HG02840 (cell line): ENCODE data around the gene KIAA2012.
"Not testable (repeated sequence)": the region's sequence is repeated elsewhere in the genome, so short reads cannot be mapped to it uniquely, and the experiment has no call there.

Experiments
- ATAC-seq: cut with Tn5 transposase; IDR thresholded peaks from one replicate; pipeline ENCODE4 v1.9.1; 2021; ENCODE audit warnings: mild to moderate bottlenecking, moderate library complexity, moderate number of reproducible peaks; ENCODE audit not compliant: unreplicated experiment, low FRiP score

Gene KIAA2012

GRCh38 chr2:202178346-202178958 is 105.4 kb downstream of the KIAA2012 start:
- no peak for ATAC-seq

DNA sequence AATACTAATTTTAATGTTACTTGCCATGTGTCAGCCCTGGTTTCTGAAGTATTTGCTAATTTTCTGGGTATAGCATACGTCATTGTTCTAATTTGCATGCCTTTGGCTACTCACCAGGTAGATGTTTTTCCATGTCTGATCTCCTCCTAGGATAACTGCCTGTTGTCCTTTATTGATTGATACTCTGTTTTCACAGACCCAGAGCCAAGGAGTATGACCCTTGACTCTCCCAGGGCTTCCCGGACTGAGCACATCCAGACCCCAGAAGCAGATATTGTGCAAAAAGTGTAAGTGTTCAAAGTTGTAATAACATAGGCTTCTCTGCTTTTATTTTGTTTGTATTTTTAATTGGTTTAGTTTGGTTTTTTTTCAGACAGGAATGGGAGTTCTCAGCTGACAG is 111.5 kb downstream of the KIAA2012 start:
- ATAC-seq = no peak

DNA sequence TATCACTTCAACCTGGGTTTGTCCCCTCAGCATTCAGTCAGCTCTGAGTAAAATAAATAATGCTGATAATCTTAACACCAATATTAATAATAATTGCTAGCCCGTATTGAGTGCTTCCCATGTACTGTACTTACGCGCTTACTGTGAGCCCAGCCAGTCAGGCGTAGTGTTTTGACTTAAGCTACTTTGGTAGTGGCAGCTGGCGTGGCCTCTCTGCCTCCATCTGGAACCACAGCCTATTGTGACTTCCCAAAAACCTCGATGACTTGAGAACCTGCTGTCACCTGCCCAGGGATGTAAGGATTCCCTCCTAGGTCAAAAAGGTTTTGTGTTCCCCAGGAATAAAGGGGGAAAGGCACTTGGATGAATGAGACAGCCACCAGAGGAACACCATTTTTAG is 112.1 kb downstream of the KIAA2012 start:
- ATAC-seq = no peak

- ATAC-seq = no peak
Observed at GRCh38 chr2:202186641-202187202, 113.7 kb downstream of the KIAA2012 start.

DNA sequence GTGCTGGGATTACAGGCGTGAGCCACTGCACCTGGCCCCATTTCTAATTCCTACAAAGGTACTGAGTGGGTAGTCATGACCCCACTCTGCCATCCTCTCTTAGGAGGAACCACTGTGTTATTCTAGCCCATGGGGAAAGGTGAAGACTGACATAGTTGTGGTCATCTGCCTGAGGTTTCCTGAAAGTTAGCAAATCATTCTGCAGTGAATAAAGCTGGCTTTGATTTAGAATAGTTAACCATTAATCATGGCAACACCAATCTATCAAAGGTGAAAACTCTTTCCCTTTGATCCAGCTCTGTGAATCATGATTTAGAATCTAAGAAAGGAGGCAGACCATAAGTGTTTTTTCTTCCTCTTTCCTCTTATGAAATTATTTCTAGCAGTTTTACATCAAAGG is 114.5 kb downstream of the KIAA2012 start:
- ATAC-seq = no peak

- no peak for ATAC-seq
Observed at GRCh38 chr2:202193305-202193704, 120.2 kb downstream of the KIAA2012 start.

GRCh38 chr2:202193881-202194353 is 120.9 kb downstream of the KIAA2012 start:
- ATAC-seq = no peak

DNA sequence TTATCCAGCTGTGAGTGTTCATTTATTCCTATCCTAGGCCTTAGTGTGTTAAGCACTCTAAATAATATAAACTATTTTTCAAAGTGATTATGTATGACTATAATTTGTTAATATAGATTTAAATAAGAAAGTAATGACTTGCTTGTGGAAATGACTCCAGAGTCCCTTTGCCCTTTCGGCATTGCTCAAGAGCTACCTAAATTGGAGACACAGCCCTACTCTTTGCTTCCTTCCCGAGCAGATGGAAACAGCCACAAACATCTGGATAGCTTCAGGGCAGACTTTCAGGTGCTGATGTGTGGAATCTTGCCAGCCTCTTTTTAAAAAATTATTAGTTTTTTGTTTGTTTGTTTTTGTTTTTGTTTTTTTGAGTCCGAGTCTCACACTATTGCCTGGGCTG is 121.4 kb downstream of the KIAA2012 start:
- no peak for ATAC-seq

- no peak for ATAC-seq
Observed at GRCh38 chr2:202196727-202197126, 123.7 kb downstream of the KIAA2012 start.

DNA sequence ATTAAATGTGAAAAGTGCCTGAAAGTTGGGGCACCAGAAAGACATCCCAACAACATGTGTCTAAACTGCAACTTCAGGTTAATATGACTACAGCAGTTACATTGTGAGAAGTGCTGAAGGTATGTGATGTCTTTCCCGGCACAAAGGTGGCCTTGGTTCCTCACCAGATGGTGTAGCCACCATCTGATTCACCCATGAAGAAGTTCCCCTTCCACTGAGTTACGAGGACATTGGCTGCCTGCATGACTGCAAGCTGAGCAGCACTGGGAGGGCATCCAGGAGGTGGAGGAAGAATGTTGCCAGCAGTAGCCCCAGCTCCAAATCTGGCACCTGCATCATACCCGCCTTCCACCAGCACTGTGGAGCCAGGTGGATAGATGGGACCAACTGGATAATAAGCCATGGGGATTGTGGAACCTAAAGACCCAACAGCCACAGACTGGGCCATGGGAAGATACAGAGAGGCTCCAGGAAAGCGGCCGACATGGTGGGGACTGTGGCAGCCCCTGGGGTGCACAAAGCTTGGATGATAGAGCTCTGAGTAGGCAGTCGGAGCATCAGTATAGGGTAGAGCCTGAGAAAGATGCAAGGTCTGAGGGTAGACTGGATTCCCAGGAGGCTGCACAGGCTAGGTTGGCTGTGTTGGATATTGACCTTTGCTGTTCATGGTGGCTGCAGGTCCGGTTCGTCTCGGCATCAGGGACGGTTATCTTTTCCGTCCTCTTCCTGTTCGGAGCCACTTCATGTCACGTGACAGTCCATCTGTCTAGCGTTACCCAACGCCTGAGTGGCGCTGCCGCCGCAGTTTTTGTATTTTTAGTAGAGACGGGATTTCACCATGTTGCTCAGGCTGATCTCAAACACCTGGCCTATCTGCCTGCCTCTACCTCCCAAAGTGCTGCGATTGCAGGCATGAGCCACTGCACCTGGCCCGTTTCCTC is 128.4 kb downstream of the KIAA2012 start:
- no peak for ATAC-seq

- ATAC-seq = no peak
Observed at GRCh38 chr2:202203348-202203747, 130.3 kb downstream of the KIAA2012 start.

DNA sequence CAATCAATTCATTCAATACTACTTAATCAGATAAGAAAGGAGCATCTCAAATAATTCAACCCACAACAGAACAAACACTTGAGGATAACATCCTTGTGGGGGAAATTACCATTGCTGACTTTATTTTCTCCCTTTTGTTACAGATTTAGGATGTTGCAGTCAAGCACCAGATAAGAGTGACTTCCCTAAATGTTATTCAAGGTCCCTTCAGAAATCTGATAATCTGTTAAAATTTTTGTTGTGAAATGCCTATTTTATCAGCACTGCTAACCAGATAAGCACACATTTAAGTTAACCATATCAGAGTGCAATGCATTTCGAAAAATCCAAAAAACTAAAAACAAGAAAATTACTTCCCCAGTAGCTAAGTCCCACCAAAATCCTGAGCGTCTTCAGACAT is 131.8 kb downstream of the KIAA2012 start:
- ATAC-seq = no peak

DNA sequence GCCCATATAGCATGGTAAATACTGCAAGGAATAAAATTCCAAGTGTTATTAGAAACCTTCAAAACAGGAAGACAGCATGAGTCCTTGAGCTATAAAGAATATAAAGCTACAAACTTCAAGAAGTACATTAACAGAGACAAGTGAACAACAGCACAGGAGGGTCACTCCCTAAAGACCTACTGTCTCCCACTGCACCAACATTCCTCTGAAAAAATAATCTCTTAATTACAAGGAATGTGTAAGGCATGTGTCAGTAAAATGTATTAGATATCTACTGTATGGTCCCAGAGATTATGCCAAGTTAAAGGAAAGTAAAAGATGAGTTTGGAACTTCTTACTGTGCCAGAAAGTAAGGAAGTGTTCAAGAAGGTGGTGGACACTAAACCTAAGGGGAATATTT is 135.5 kb downstream of the KIAA2012 start:
- no peak for ATAC-seq

GRCh38 chr2:202215179-202215578 is 142.1 kb downstream of the KIAA2012 start:
- ATAC-seq = no peak

DNA sequence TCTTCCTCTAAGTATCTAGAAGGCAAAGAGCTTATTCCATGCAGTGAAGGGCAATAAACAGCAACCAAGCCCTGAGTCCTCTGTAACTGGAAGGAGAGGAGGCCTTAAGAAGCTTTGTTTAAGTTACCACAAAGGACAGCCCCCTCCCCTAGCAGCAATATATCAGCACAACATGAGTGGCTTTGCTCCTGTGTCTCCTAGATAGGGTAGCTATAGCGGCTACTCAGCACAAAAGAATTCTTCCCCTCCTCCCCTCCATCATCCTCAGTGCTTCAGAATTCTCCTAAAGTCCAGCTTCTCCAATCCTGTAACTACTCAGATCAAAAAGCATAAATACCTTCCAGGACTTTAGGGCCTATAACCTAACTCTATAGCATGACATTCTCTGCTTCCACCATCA is 148.8 kb downstream of the KIAA2012 start:
- ATAC-seq = no peak

DNA sequence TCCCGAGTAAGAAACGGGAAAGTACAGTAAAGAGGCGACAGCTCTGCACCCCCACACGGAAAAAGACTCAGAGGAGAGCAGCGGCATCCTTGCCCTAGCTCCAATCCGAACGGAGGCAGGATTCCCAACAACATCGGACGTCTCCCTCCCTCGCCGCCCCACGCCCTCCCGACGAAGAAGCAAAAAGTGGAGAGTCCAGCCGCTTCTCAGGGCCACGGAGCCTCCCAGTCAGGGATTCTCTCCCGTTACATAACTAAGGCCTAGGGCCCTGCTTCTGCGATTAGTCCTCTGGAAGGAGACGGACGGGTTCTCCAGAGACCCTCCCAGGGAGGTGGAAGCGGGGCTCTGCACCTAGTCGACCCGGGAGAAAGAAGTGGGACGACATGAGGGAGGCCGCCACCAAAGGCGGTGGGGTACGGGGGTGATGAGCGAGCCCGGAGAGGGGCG is 164.8 kb downstream of the KIAA2012 start:
- peak; percentile 26 for ATAC-seq

DNA sequence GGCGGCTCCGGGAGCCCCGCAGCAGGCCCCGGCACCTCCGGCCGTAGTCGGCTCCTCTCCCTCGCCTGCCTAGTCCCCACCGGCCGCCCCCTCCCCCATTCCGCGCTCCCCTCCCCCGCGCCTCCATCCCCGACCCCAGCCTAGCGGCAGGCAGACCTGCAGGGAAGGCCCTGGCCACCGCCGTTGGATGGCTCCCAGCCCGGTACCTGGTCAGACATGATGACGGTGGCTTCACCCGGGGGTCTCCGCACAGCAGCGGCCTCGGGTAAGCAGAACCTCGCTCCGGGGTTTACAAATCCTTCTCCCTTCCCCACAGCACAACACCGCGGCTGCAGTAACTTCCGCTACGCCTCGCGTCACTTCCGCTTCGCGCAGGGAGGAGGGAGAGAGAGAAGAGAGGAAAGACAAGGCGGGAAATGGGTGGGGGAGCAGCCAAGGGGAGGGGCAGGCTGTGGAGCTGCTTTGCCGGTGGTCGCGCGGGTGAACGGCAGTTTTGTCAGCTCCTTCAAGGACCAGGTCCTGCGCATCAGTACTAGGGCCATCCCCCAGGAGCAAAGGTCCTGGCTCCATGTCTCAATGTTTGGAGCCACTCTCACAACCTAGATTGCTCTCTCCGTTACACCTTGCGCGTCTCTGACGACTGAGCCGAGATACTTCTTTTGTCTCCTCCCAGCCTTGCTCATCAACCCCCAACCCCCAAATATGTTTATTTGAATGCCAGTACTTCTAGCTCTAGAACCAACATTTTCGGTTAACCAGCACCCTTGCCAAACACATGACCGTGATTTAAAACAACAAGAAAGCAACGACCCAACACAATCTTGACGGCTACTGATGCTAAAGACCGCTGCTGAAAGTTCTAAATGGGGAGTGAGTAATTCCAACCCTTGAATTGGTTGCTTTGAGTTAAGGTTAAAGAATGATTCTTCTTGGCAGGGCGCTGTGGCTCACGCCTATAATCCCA is 165.5 kb downstream of the KIAA2012 start, which contains the start of gene SUMO1:
TSS of gene SUMO1 (minus strand) at position 364 of the 964 bp plus-strand sequence. CDS start at position 218, 146 bp downstream.
- ATAC-seq = peak; percentile 98

DNA sequence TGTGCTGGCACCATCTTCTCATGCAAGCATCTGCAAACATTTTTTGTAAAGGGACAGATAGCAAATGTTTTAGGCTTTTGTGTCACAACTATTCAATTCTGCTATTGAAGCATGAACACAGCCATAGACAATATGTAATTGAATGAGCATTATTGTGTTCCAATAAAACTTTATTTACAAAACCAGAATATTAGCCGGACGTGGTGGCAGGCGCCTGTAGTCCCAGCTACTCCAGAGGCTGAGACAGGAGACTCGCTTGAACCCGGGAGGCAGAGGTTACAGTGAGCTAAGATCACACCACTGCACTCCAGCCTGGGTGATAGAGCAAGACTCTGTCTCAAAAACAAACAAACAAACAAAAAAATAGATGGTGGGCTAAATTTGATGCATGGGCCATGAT is 174.7 kb downstream of the KIAA2012 start:
- not testable (repeated sequence) for ATAC-seq

- no peak for ATAC-seq
Observed at GRCh38 chr2:202249521-202250253, 176.6 kb downstream of the KIAA2012 start.
